H9 (cell line): Measurements from ENCODE around the gene PLA2G15. TPM values are rescaled to one million over a fixed set of nuclear protein-coding genes. Genes with fewer than 3 reads are reported as not detected.

ENCODE experiments used
- DNase-seq: peaks from one replicate; pipeline ENCODE4 v3.0.0-alpha.2; 2017
- H2AFZ ChIP-seq: one replicate; pipeline ENCODE4 v1.6.1; 2013; ENCODE audit warnings: mild to moderate bottlenecking, low read length, control low read depth, moderate library complexity
- H2AK5ac ChIP-seq: 2 replicates; pipeline ENCODE4 v1.6.1; 2013; ENCODE audit warnings: low read length, control low read depth, mixed read lengths; ENCODE audit not compliant: insufficient read length
- H2BK120ac ChIP-seq: one replicate; pipeline ENCODE4 v1.6.1; 2013; ENCODE audit warnings: low read depth, mild to moderate bottlenecking, low read length, control low read depth, inconsistent platforms; ENCODE audit not compliant: poor library complexity, severe bottlenecking
- H2BK12ac ChIP-seq: 2 replicates; pipeline ENCODE4 v1.6.1; 2013; ENCODE audit warnings: low read length, control low read depth, mixed read lengths, low read depth; ENCODE audit not compliant: insufficient read length
- H2BK15ac ChIP-seq: 2 replicates; pipeline ENCODE4 v1.6.1; 2013; ENCODE audit warnings: low read depth, low read length, control low read depth
- H2BK20ac ChIP-seq: one replicate; pipeline ENCODE4 v1.6.1; 2013; ENCODE audit warnings: low read depth, mild to moderate bottlenecking, low read length, control low read depth, inconsistent platforms; ENCODE audit not compliant: poor library complexity, severe bottlenecking
- H2BK5ac ChIP-seq: 2 replicates; pipeline ENCODE4 v1.6.1; 2013; ENCODE audit warnings: low read length, control low read depth, mixed read lengths; ENCODE audit not compliant: insufficient read length
- H3K14ac ChIP-seq: 2 replicates; pipeline ENCODE4 v1.6.1; 2013; ENCODE audit warnings: low read length, control low read depth; ENCODE audit not compliant: insufficient read depth
- H3K18ac ChIP-seq: 2 replicates; pipeline ENCODE4 v1.6.1; 2013; ENCODE audit warnings: low read depth, mild to moderate bottlenecking, mixed read lengths, low read length, control low read depth; ENCODE audit not compliant: insufficient read length
- H3K23ac ChIP-seq: 2 replicates; pipeline ENCODE4 v1.6.1; 2013; ENCODE audit warnings: low read length, control low read depth, mixed read lengths, low read depth; ENCODE audit not compliant: insufficient read length
- H3K23me2 ChIP-seq: 2 replicates; pipeline ENCODE4 v1.6.1; 2013; ENCODE audit warnings: low read depth, mild to moderate bottlenecking, mixed read lengths, low read length, control low read depth; ENCODE audit not compliant: insufficient read length, poor library complexity, severe bottlenecking
- H3K27ac ChIP-seq: 2 replicates; pipeline ENCODE4 v1.5.1; 2013; ENCODE audit warnings: low read length, control low read depth, mixed read lengths, low read depth; ENCODE audit not compliant: insufficient read length
- H3K27me3 ChIP-seq: 2 replicates; pipeline ENCODE4 v1.6.1; 2013; ENCODE audit warnings: low read length, control low read depth, inconsistent platforms; ENCODE audit not compliant: insufficient read depth
- H3K4ac ChIP-seq: 2 replicates; pipeline ENCODE4 v1.6.1; 2013; ENCODE audit warnings: low read depth, mild to moderate bottlenecking, control low read depth, inconsistent platforms, low read length, moderate library complexity
- H3K4me1 ChIP-seq: 2 replicates; pipeline ENCODE4 v1.6.1; 2013; ENCODE audit warnings: low read length, control low read depth, inconsistent platforms; ENCODE audit not compliant: insufficient read depth
- H3K4me2 ChIP-seq: 2 replicates; pipeline ENCODE4 v1.6.1; 2013; ENCODE audit warnings: low read length, control low read depth, mixed read lengths; ENCODE audit not compliant: insufficient read length, insufficient read depth
- H3K56ac ChIP-seq: 2 replicates; pipeline ENCODE4 v1.6.1; 2013; ENCODE audit warnings: low read depth, mild to moderate bottlenecking, mixed read lengths, low read length, control low read depth; ENCODE audit not compliant: insufficient read length
- H3K79me1 ChIP-seq: 2 replicates; pipeline ENCODE4 v1.6.1; 2013; ENCODE audit warnings: low read depth, mild to moderate bottlenecking, moderate library complexity, low read length, control low read depth, inconsistent platforms; ENCODE audit not compliant: insufficient read depth, poor library complexity, severe bottlenecking
- H3K79me2 ChIP-seq: 2 replicates; pipeline ENCODE4 v1.6.1; 2013; ENCODE audit warnings: low read length, control low read depth, inconsistent platforms; ENCODE audit not compliant: insufficient read depth
- H3K9ac ChIP-seq: 2 replicates; pipeline ENCODE4 v1.6.1; 2013; ENCODE audit warnings: low read length, control low read depth, mixed read lengths; ENCODE audit not compliant: insufficient read length; ENCODE audit errors: extremely low read depth
- H3K9me3 ChIP-seq: one replicate; pipeline ENCODE4 v1.6.1; 2013; ENCODE audit warnings: low read depth, low read length, inconsistent platforms; ENCODE audit not compliant: control insufficient read depth
- H3T11ph ChIP-seq: one replicate; pipeline ENCODE4 v1.6.1; 2013; ENCODE audit warnings: mild to moderate bottlenecking, low read length, control low read depth, inconsistent platforms
- H4K20me1 ChIP-seq: one replicate; pipeline ENCODE4 v1.6.1; 2013; ENCODE audit not compliant: control insufficient read depth, insufficient read length, insufficient read depth
- H4K5ac ChIP-seq: 2 replicates; pipeline ENCODE4 v1.6.1; 2013; ENCODE audit warnings: low read depth, mild to moderate bottlenecking, mixed read lengths, low read length, control low read depth; ENCODE audit not compliant: insufficient read length
- H4K8ac ChIP-seq: replicated peaks from 2 replicates; pipeline ENCODE4 v1.6.1; 2013; ENCODE audit warnings: low read length, control low read depth, mixed read lengths, low read depth; ENCODE audit not compliant: insufficient read length
- H4K91ac ChIP-seq: 2 replicates; pipeline ENCODE4 v1.6.1; 2013; ENCODE audit warnings: low read depth, mild to moderate bottlenecking, moderate library complexity, mixed read lengths, low read length, control low read depth; ENCODE audit not compliant: insufficient read length
- H3K27ac Mint-ChIP-seq, 3 experiments: 2 replicates in 2 of 3; 3 replicates in 1 of 3; pipeline ENCODE4 v1.8.0; 2020 to 2021; ENCODE audit warnings: mixed read lengths in 3 of 3, mild to moderate bottlenecking in 1 of 3, moderate library complexity in 1 of 3
- H3K27me3 Mint-ChIP-seq: 2 replicates; pipeline ENCODE4 v1.8.0; 2021; ENCODE audit warnings: low read depth, mild to moderate bottlenecking, moderate library complexity, mixed read lengths
- H3K36me3 Mint-ChIP-seq, 3 experiments: 2 replicates in 2 of 3; 3 replicates in 1 of 3; pipeline ENCODE4 v1.8.0; 2020 to 2021; ENCODE audit warnings: low read depth in 3 of 3, mixed read lengths in 3 of 3; ENCODE audit not compliant: insufficient read depth in 1 of 3
- H3K4me1 Mint-ChIP-seq, 2 experiments: 2 replicates each; pipeline ENCODE4 v1.8.0; 2020; ENCODE audit warnings: mixed read lengths in 2 of 2
- H3K4me3 Mint-ChIP-seq, 2 experiments: 2 replicates in 1 of 2; 3 replicates in 1 of 2; pipeline ENCODE4 v1.8.0; 2020 to 2021; ENCODE audit warnings: mild to moderate bottlenecking in 2 of 2, mixed read lengths in 2 of 2, moderate library complexity in 1 of 2
- H3K9me3 Mint-ChIP-seq, 2 experiments: 2 replicates in 1 of 2; 3 replicates in 1 of 2; pipeline ENCODE4 v1.8.0; 2020; ENCODE audit warnings: mild to moderate bottlenecking in 2 of 2, mixed read lengths in 2 of 2, moderate library complexity in 1 of 2
- WGBS: extraction: QIAGEN DNeasy Blood & Tissue Kit; methylation state at CpG from one replicate; pipeline ENCODE4 v1.1.7; 2013; ENCODE audit warnings: missing lambda C conversion rate, low lambda C conversion rate, mixed read lengths; ENCODE audit not compliant: insufficient read length; ENCODE audit errors: extremely low coverage; 5-methylcytosine and 5-hydroxymethylcytosine counted together
- total RNA-seq: library from RNA; stranded (reverse); gene quantifications from 2 replicates; pipeline ENCODE4 v1.2.1, GENCODE V29; 2021
- TF ChIP-seq, protein P1 (sequence below): fragments of 200-600 bp; sonication (generic); conservative IDR thresholded peaks from 3 replicates; pipeline ENCODE4 v1.8.0; 2021; ENCODE audit warnings: antibody characterized with exemption, mild to moderate bottlenecking

Gene PLA2G15
- total RNA-seq, 1 experiment from 2014 or later: 11.0 TPM

DNA sequence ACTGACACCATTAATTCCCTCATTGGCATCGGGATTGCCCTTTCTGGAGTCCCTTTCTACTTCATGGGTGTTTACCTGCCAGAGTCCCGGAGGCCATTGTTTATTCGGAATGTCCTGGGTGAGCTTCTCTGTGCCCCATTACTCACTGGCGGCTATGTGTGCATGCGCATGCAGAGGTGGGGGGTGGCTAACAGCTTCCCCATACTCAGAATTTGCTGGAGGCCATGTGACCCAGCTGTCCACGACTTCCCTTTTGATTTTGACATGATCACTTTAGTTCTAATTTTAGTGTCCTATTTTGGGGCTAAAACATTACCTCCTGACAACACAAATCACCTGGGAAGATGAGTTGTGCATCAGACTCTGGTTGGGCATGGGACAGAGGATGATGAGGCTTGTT, 51.5 kb downstream of the PLA2G15 start:
- no peak overlapping the region for H3K23ac ChIP-seq
- no peak overlapping the region for H3T11ph ChIP-seq
- no peaks in the 10 kb centered on the region for H4K20me1 ChIP-seq
- no peaks in the 10 kb centered on the region for H3K79me1 ChIP-seq
- no peak overlapping the region for H4K5ac ChIP-seq
- H2BK120ac ChIP-seq: no peak overlapping the region
- H3K4ac ChIP-seq: no peak overlapping the region
- H3K4me2 ChIP-seq: no peak overlapping the region
- H2AK5ac ChIP-seq: no peak overlapping the region
- no peak overlapping the region for H3K18ac ChIP-seq
- Mint-ChIP-seq H3K4me3 (no peak overlapping the region), H3K36me3 (peaks cover 20 to 79% (median 41%) of the 10 kb centered on the region in 3 experiments; a peak in 6 of 7 replicates), H3K4me1 (0 out of 4 replicates have a peak, but pooled peaks cover 0 to 2% of the 10 kb centered on the region in 2 experiments), H3K27ac (0 out of 7 replicates have a peak overlapping the region, but pooled peaks of 1 of the 3 experiments have one; percentile 4), H3K27me3 (no peaks in the 10 kb centered on the region; the same call in 1 of the 2 replicates), H3K9me3 (no peaks in the 10 kb centered on the region)
- H3K27ac ChIP-seq: no peak overlapping the region
- H2BK15ac ChIP-seq: no peak overlapping the region
- H3K9ac ChIP-seq: no peak overlapping the region
- H2BK5ac ChIP-seq: no peak overlapping the region
- H3K79me2 ChIP-seq: no peaks in the 10 kb centered on the region
- TF ChIP-seq, protein P1, sequence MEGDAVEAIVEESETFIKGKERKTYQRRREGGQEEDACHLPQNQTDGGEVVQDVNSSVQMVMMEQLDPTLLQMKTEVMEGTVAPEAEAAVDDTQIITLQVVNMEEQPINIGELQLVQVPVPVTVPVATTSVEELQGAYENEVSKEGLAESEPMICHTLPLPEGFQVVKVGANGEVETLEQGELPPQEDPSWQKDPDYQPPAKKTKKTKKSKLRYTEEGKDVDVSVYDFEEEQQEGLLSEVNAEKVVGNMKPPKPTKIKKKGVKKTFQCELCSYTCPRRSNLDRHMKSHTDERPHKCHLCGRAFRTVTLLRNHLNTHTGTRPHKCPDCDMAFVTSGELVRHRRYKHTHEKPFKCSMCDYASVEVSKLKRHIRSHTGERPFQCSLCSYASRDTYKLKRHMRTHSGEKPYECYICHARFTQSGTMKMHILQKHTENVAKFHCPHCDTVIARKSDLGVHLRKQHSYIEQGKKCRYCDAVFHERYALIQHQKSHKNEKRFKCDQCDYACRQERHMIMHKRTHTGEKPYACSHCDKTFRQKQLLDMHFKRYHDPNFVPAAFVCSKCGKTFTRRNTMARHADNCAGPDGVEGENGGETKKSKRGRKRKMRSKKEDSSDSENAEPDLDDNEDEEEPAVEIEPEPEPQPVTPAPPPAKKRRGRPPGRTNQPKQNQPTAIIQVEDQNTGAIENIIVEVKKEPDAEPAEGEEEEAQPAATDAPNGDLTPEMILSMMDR: no peak
- no peak overlapping the region for H2BK20ac ChIP-seq
- H2BK12ac ChIP-seq: no peak overlapping the region
- no peak for DNase-seq
- H4K8ac ChIP-seq: no peak overlapping the region
- no peak overlapping the region for H4K91ac ChIP-seq
- no peak overlapping the region for H3K56ac ChIP-seq
- H2AFZ ChIP-seq: no peak overlapping the region
- no peaks in the 10 kb centered on the region for H3K9me3 ChIP-seq
- H3K14ac ChIP-seq: no peak overlapping the region
- WGBS: no CpG with 5 or more reads among the region's 6 CpGs
- no peaks in the 10 kb centered on the region for H3K27me3 ChIP-seq
- no peaks in the 10 kb centered on the region for H3K23me2 ChIP-seq
- H3K4me1 ChIP-seq: no peaks in the 10 kb centered on the region
